Retina (tissue), 1 donor: ENCODE data around the gene TTN.

Source experiments
- DNase-seq: peaks from one replicate; pipeline ENCODE4 v3.0.0-alpha.2; 2016

The TTN gene

GRCh38 chr2:178807227-178808008, at the start of gene TTN:
TTN (minus strand) TSS chr2:178807423; CDS start chr2:178804642, 2,781 bp downstream.
- no peak for DNase-seq

- no peak for DNase-seq
Measured at GRCh38 chr2:178855151-178855550, 47.9 kb upstream of the TTN start.

GRCh38 chr2:178848335-178848734, 41.1 kb upstream of the TTN start:
- DNase-seq = no peak

- no peak for DNase-seq
Measured at GRCh38 chr2:178846458-178846802, 39.2 kb upstream of the TTN start.

GRCh38 chr2:178845566-178846457, 38.6 kb upstream of the TTN start:
- DNase-seq = no peak

- DNase-seq = no peak
Measured at GRCh38 chr2:178844701-178845100, 37.5 kb upstream of the TTN start.

GRCh38 chr2:178844269-178844668, 37.0 kb upstream of the TTN start:
- DNase-seq = no peak

- no peak for DNase-seq
Measured at GRCh38 chr2:178843697-178844096, 36.5 kb upstream of the TTN start.

GRCh38 chr2:178836807-178837206, 29.6 kb upstream of the TTN start:
- DNase-seq = peak; percentile 13

GRCh38 chr2:178834086-178834485, 26.9 kb upstream of the TTN start:
- no peak for DNase-seq

GRCh38 chr2:178833382-178833781, 26.2 kb upstream of the TTN start:
- DNase-seq = no peak

- DNase-seq = no peak
Measured at GRCh38 chr2:178830451-178830850, 23.2 kb upstream of the TTN start.

GRCh38 chr2:178829981-178830380, 22.8 kb upstream of the TTN start:
- DNase-seq = no peak

GRCh38 chr2:178829299-178829960, 22.2 kb upstream of the TTN start:
- no peak for DNase-seq

- DNase-seq = no peak
Measured at GRCh38 chr2:178828486-178828881, 21.3 kb upstream of the TTN start.

- DNase-seq = no peak
Measured at GRCh38 chr2:178827739-178828485, 20.7 kb upstream of the TTN start.

- no peak for DNase-seq
Measured at GRCh38 chr2:178827111-178827510, 19.9 kb upstream of the TTN start.

GRCh38 chr2:178825183-178825582, 18.0 kb upstream of the TTN start:
- no peak for DNase-seq

- DNase-seq = no peak
Measured at GRCh38 chr2:178824181-178824580, 17.0 kb upstream of the TTN start.

- no peak for DNase-seq
Measured at GRCh38 chr2:178819992-178820391, 12.8 kb upstream of the TTN start.

- DNase-seq = no peak
Measured at GRCh38 chr2:178819147-178819875, 12.1 kb upstream of the TTN start.

- no peak for DNase-seq
Measured at GRCh38 chr2:178811901-178812300, 4.7 kb upstream of the TTN start.
